Smooth muscle cell (in vitro differentiated cells): ENCODE data around the gene TRAPPC3. TPM values are rescaled to one million over a fixed set of nuclear protein-coding genes. Genes with fewer than 3 reads are reported as not detected.
A peak's percentile ranks its signal among the peaks of the same experiment; 100 is the strongest.

ENCODE experiments used
- DNase-seq: peaks from one replicate; lab custom pipeline; 2025; ENCODE audit not compliant: unreplicated experiment; lab: John Stamatoyannopoulos, UW
- H2AFZ ChIP-seq: fragments of 200-600 bp; sonication (generic); 2 replicates; pipeline ENCODE4 v1.6.0; 2016; ENCODE audit warnings: antibody characterized with exemption, low read depth, mild to moderate bottlenecking
- H3F3A ChIP-seq: fragments of 200-600 bp; sonication (generic); 2 replicates; pipeline ENCODE4 v1.6.0; 2017; ENCODE audit warnings: antibody characterized with exemption, low read depth
- H3K27ac ChIP-seq: fragments of 200-600 bp; sonication (generic); 2 replicates; pipeline ENCODE4 v1.5.1; 2016; ENCODE audit warnings: low read depth, mild to moderate bottlenecking
- H3K27me3 ChIP-seq: fragments of 200-600 bp; sonication (generic); 2 replicates; pipeline ENCODE4 v1.6.1; 2016; ENCODE audit warnings: low read depth, mild to moderate bottlenecking
- H3K36me3 ChIP-seq: fragments of 200-600 bp; sonication (generic); 2 replicates; pipeline ENCODE4 v1.5.1; 2016; ENCODE audit warnings: low read depth
- H3K4me1 ChIP-seq: fragments of 200-600 bp; sonication (generic); 2 replicates; pipeline ENCODE4 v1.5.1; 2016; ENCODE audit warnings: low read depth
- H3K4me2 ChIP-seq: fragments of 200-600 bp; sonication (generic); 2 replicates; pipeline ENCODE4 v1.6.0; 2016; ENCODE audit warnings: mild to moderate bottlenecking
- H3K4me3 ChIP-seq: fragments of 200-600 bp; sonication (generic); 2 replicates; pipeline ENCODE4 v1.5.1; 2016; ENCODE audit warnings: mild to moderate bottlenecking
- H3K79me2 ChIP-seq: fragments of 200-600 bp; sonication (generic); 2 replicates; pipeline ENCODE4 v1.6.0; 2016; ENCODE audit warnings: low read depth, mild to moderate bottlenecking
- H3K9ac ChIP-seq: fragments of 200-600 bp; sonication (generic); 2 replicates; pipeline ENCODE4 v1.6.0; 2016; ENCODE audit warnings: low read depth
- H3K9me3 ChIP-seq: fragments of 200-600 bp; sonication (generic); replicated peaks from 2 replicates; pipeline ENCODE4 v1.5.1; 2016; ENCODE audit warnings: low read depth
- H4K20me1 ChIP-seq: fragments of 200-600 bp; sonication (generic); 2 replicates; pipeline ENCODE4 v1.6.0; 2016; ENCODE audit warnings: low read depth
- CTCF ChIP-seq: fragments of 200-600 bp; sonication (generic); IDR thresholded peaks from 2 replicates; pipeline ENCODE4 v1.5.1; 2017; ENCODE audit warnings: borderline replicate concordance, mild to moderate bottlenecking, antibody characterized with exemption; ENCODE audit not compliant: insufficient read depth, poor library complexity, severe bottlenecking
- WGBS: methylation state at CpG from one replicate; pipeline ENCODE4 v1.1.7; 2016; ENCODE audit warnings: low lambda C conversion rate; 5-methylcytosine and 5-hydroxymethylcytosine counted together
- polyA plus RNA-seq: library from polyadenylated mRNA; unstranded; fragments of >200 nt; fragmentation: Nextera tagmentation; extraction: Ambion mirVana; gene quantifications from 2 replicates; pipeline ENCODE4 v1.2.1, GENCODE V29; 2016
- total RNA-seq: library from RNA; depleted of rRNA; stranded (reverse); fragments of >200 nt; gene quantifications from 2 replicates; pipeline ENCODE4 v1.2.3, GENCODE V29; 2014

The TRAPPC3 gene
- total and polyA plus RNA-seq, 2 experiments from 2014 or later: 67.8 to 113 TPM

GRCh38 chr1:36137776-36138175, 11.5 kb downstream of the TRAPPC3 start:
- H3K4me3 ChIP-seq: no peak overlapping the region
- H3K27ac ChIP-seq: no peak overlapping the region
- H3F3A ChIP-seq: peaks cover 13% of the 10 kb centered on the region
- no peak for DNase-seq
- H3K4me2 ChIP-seq: no peak overlapping the region
- H3K36me3 ChIP-seq: peaks cover 4% of the 10 kb centered on the region
- TF ChIP-seq CTCF: no peak
- H3K4me1 ChIP-seq: no peaks in the 10 kb centered on the region
- H3K79me2 ChIP-seq: peaks cover 27% of the 10 kb centered on the region
- peaks cover 37% of the 10 kb centered on the region for H4K20me1 ChIP-seq
- H3K9me3 ChIP-seq: no peaks in the 10 kb centered on the region
- H3K9ac ChIP-seq: no peak overlapping the region
- H2AFZ ChIP-seq: no peak overlapping the region
- WGBS: 100% methylated on average over 3 of the region's 3 CpGs
- no peaks in the 10 kb centered on the region for H3K27me3 ChIP-seq

GRCh38 chr1:36137226-36137625, 12.1 kb downstream of the TRAPPC3 start:
- no peak overlapping the region for H3K4me3 ChIP-seq
- no peaks in the 10 kb centered on the region for H3K9me3 ChIP-seq
- no peak overlapping the region for H2AFZ ChIP-seq
- TF ChIP-seq CTCF: no peak
- 97% methylated on average over 5 of the region's 5 CpGs for WGBS
- peaks cover 31% of the 10 kb centered on the region for H4K20me1 ChIP-seq
- no peak for DNase-seq
- H3K9ac ChIP-seq: no peak overlapping the region
- H3K27me3 ChIP-seq: no peaks in the 10 kb centered on the region
- H3K4me1 ChIP-seq: no peaks in the 10 kb centered on the region
- no peak overlapping the region for H3K4me2 ChIP-seq
- peaks cover 4% of the 10 kb centered on the region for H3K36me3 ChIP-seq
- H3K79me2 ChIP-seq: peaks cover 22% of the 10 kb centered on the region
- no peak overlapping the region for H3K27ac ChIP-seq
- H3F3A ChIP-seq: peaks cover 13% of the 10 kb centered on the region

DNA sequence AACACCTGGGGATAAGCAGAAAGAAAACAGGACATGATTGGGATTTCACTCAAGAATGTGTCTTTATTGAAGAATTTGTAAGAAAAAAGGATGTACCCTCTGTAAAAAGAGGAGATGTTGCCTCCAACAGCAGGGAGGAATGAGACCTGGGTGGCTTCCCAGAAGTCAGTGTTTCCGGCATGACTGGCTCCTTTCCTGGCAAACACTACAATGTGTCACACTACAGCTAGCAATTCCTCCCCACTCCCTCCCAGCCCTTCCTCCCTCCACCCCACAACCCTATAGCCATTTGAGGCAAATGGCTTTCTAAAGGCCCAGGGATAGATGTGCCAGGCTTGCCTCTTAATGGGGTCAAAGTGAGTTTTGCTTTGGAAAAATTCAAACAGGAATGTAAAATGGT, 12.8 kb downstream of the TRAPPC3 start:
- Histone ChIP-seq H3K79me2 (peaks cover 17% of the 10 kb centered on the region), H3K27me3 (no peaks in the 10 kb centered on the region), H3K4me2 (no peak overlapping the region), H3K36me3 (peaks cover 4% of the 10 kb centered on the region), H4K20me1 (peaks cover 27% of the 10 kb centered on the region), H3K4me1 (no peaks in the 10 kb centered on the region), H3K9ac (no peak overlapping the region), H3K27ac (peak overlapping the region; percentile 16), H2AFZ (no peak overlapping the region), H3F3A (peaks cover 13% of the 10 kb centered on the region), H3K9me3 (no peaks in the 10 kb centered on the region), H3K4me3 (no peak overlapping the region)
- 88% methylated on average over 1 of the region's 1 CpG for WGBS
- no peak for DNase-seq
- no peak for TF ChIP-seq CTCF

DNA sequence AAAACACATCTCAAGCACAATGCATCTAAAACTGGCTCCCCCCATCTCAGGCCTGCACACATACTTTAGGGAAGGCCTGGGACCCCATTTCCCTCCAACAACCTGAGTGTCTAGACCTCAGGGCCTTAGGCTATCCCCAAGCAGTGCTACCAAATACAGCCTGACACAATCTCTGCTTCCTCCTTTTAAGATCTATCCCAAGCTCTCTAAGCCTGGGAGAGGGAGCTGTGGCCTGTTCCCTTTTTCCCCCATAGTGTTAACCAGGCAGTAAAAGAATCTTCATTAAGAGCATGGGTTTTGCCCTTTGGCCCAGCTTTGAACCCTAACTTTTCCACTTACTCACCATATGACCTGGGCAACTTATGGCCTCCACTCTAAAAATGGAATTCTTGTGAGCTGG, 13.5 kb downstream of the TRAPPC3 start:
- no peak for TF ChIP-seq CTCF
- Histone ChIP-seq H3K9ac (no peak overlapping the region), H3K4me3 (no peak overlapping the region), H3K4me1 (no peaks in the 10 kb centered on the region), H3K27ac (no peak overlapping the region), H3K9me3 (no peaks in the 10 kb centered on the region), H3K4me2 (no peak overlapping the region), H4K20me1 (peaks cover 20% of the 10 kb centered on the region), H3F3A (peaks cover 13% of the 10 kb centered on the region), H3K79me2 (peaks cover 11% of the 10 kb centered on the region), H3K27me3 (no peaks in the 10 kb centered on the region), H2AFZ (no peak overlapping the region), H3K36me3 (peaks cover 4% of the 10 kb centered on the region)
- no peak for DNase-seq
